Transverse colon (tissue), 4 donors: ENCODE data around the gene WNK2.

ENCODE experiments used
- CTCF ChIP-seq, 5 experiments: fragments of 200-600 bp in 3 of 5; fragments of 450-650 bp in 2 of 5; sonication (generic) in 3 of 5; IDR thresholded peaks; 1 replicate in 2 of 5; 2 replicates in 3 of 5; pipeline ENCODE4 v1.5.1; 2016 to 2017; ENCODE audit warnings: antibody characterized with exemption in 5 of 5, inconsistent platforms in 3 of 5, mild to moderate bottlenecking in 2 of 5, moderate library complexity in 1 of 5
- EP300 ChIP-seq: sonication (generic); formaldehyde crosslinking; IDR thresholded peaks from one replicate; pipeline ENCODE4 v1.6.1; 2017; ENCODE audit warnings: antibody characterized with exemption, low read depth
- POLR2A ChIP-seq: fragments of 450-650 bp; IDR thresholded peaks from one replicate; pipeline ENCODE4 v1.6.1; 2016; ENCODE audit warnings: antibody characterized with exemption, mild to moderate bottlenecking, moderate library complexity
- POLR2AphosphoS5 ChIP-seq, 3 donors: sonication (generic); formaldehyde crosslinking; IDR thresholded peaks; one replicate each; pipeline ENCODE4 v1.6.1; 2016; ENCODE audit warnings: antibody characterized with exemption in 3 of 3

DNA sequence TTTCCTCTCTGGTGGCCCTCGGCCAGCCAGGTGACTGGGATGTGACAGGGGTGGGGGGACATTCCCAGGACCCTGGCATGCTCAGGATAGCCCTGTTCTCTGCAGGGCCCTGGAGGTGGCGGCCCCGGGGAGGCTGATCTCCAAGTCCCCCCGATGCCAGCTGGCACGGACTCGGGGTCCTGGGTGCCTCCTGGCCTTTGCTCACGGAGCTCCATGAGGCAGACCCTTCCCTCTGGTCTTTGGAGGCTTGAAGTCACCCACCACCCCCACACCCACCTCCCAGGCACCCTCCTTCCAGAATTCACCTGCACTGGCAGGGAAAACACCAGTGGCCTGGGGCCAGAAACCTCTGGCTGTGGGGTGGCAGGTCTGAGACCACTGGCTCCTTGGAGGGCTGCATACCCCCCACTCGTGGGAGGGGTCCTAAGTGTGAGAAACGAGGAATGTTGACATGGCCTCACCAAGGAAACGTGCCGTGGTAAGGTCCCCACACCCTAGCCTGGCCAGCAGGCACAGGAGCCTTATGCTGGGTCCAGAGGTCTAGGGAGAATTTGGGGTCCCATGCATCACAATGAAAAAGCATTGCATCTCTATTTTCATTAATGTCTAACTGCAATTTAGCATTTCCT is 136.8 kb downstream of the WNK2 start:
- TF ChIP-seq CTCF (IDR thresholded peaks at IDR 0.05): no peak
- TF ChIP-seq POLR2A: no peak
- TF ChIP-seq EP300: no peak
- TF ChIP-seq POLR2AphosphoS5 (IDR thresholded peaks at IDR 0.05): no peak
